Liver (tissue), 9 donors: ENCODE results near the gene DAGLA. TPM values are rescaled to one million over a fixed set of nuclear protein-coding genes. Genes with fewer than 3 reads are reported as not detected.

Source experiments
- DNase-seq: peaks from one replicate; pipeline ENCODE4 v3.0.0-alpha.2; 2017; ENCODE audit warnings: low spot score
- H3K27ac ChIP-seq, 2 donors: one replicate each; pipeline ENCODE4 v1.7.0; 2013; ENCODE audit warnings: inconsistent platforms in 2 of 2, low read length in 2 of 2, control low read depth in 1 of 2, low read depth in 1 of 2, mild to moderate bottlenecking in 1 of 2
- H3K27me3 ChIP-seq, 4 donors: one replicate each; pipeline versions ENCODE4 v1.6.1 to v1.7.0; 2013; ENCODE audit warnings: low read length in 3 of 4, inconsistent platforms in 1 of 4, mild to moderate bottlenecking in 1 of 4, moderate library complexity in 1 of 4; ENCODE audit not compliant: control insufficient read depth in 4 of 4, insufficient read depth in 4 of 4
- H3K36me3 ChIP-seq, 4 donors: one replicate each; pipeline versions ENCODE4 v1.6.1 to v1.7.0; 2013; ENCODE audit warnings: low read length in 3 of 4, mild to moderate bottlenecking in 3 of 4, low read depth in 1 of 4, moderate library complexity in 1 of 4; ENCODE audit not compliant: control insufficient read depth in 4 of 4, insufficient read depth in 3 of 4
- H3K4me1 ChIP-seq, 4 donors: one replicate each; pipeline versions ENCODE4 v1.6.1 to v1.7.0; 2013; ENCODE audit warnings: low read length in 3 of 4, mild to moderate bottlenecking in 3 of 4, moderate library complexity in 1 of 4; ENCODE audit not compliant: control insufficient read depth in 4 of 4, insufficient read depth in 4 of 4
- H3K4me3 ChIP-seq, 3 donors: one replicate each; pipeline versions ENCODE4 v1.6.1 to v1.7.0; 2013; ENCODE audit warnings: low read length in 3 of 3, control low read depth in 1 of 3, low read depth in 1 of 3, mild to moderate bottlenecking in 1 of 3
- H3K9ac ChIP-seq, 2 donors: one replicate each; pipeline ENCODE4 v1.7.0; 2013; ENCODE audit warnings: low read length in 2 of 2, mild to moderate bottlenecking in 2 of 2, moderate library complexity in 2 of 2, control low read depth in 1 of 2, low read depth in 1 of 2
- H3K9me3 ChIP-seq, 4 donors: one replicate each; pipeline versions ENCODE4 v1.6.1 to v1.7.0; 2013; ENCODE audit warnings: low read length in 3 of 4; ENCODE audit not compliant: control insufficient read depth in 4 of 4
- ATF3 ChIP-seq: IDR thresholded peaks from 2 replicates; pipeline ENCODE4 v1.6.1; 2016; ENCODE audit warnings: antibody characterized with exemption
- EGR1 ChIP-seq, 2 donors: IDR thresholded peaks; 2 replicates each; pipeline ENCODE4 v1.6.1; 2016 to 2018; ENCODE audit warnings: antibody characterized with exemption in 2 of 2, low read depth in 2 of 2
- FOXA1 ChIP-seq: IDR thresholded peaks from 2 replicates; pipeline ENCODE4 v1.6.1; 2016; ENCODE audit warnings: antibody characterized with exemption
- FOXA2 ChIP-seq: IDR thresholded peaks from 2 replicates; pipeline ENCODE4 v1.6.1; 2016; ENCODE audit warnings: antibody characterized with exemption
- GABPA ChIP-seq, 2 donors: IDR thresholded peaks in 1 of 2; conservative IDR thresholded peaks in 1 of 2; 2 replicates each; pipeline ENCODE4 v1.6.1; 2016; ENCODE audit warnings: antibody characterized with exemption in 2 of 2, mild to moderate bottlenecking in 1 of 2, moderate library complexity in 1 of 2
- HNF4A ChIP-seq, 2 donors: conservative IDR thresholded peaks; 2 replicates each; pipeline ENCODE4 v1.6.1; 2016; ENCODE audit warnings: antibody characterized with exemption in 2 of 2, mild to moderate bottlenecking in 2 of 2
- HNF4G ChIP-seq: IDR thresholded peaks from 2 replicates; pipeline ENCODE4 v1.6.1; 2016; ENCODE audit warnings: antibody characterized with exemption
- JUND ChIP-seq, 2 donors: IDR thresholded peaks; 2 replicates each; pipeline ENCODE4 v1.6.1; 2016; ENCODE audit warnings: antibody characterized with exemption in 2 of 2
- MAX ChIP-seq: IDR thresholded peaks from 2 replicates; pipeline ENCODE4 v1.6.1; 2016; ENCODE audit warnings: antibody characterized with exemption
- NR2F2 ChIP-seq: IDR thresholded peaks from 2 replicates; pipeline ENCODE4 v1.6.1; 2016; ENCODE audit warnings: antibody characterized with exemption
- RAD21 ChIP-seq, 2 donors: IDR thresholded peaks; 2 replicates each; pipeline ENCODE4 v1.6.1; 2016; ENCODE audit warnings: antibody characterized with exemption in 2 of 2, mild to moderate bottlenecking in 2 of 2
- REST ChIP-seq: IDR thresholded peaks from 2 replicates; pipeline ENCODE4 v1.6.1; 2016; ENCODE audit warnings: antibody characterized with exemption, mild to moderate bottlenecking
- RXRA ChIP-seq, 2 donors: IDR thresholded peaks; 2 replicates each; pipeline ENCODE4 v1.6.1; 2017 to 2018; ENCODE audit warnings: antibody characterized with exemption in 2 of 2, mild to moderate bottlenecking in 1 of 2
- SP1 ChIP-seq: IDR thresholded peaks from 2 replicates; pipeline ENCODE4 v1.6.1; 2018; ENCODE audit warnings: antibody characterized with exemption, mild to moderate bottlenecking
- TAF1 ChIP-seq: conservative IDR thresholded peaks from 2 replicates; pipeline ENCODE4 v1.6.1; 2016; ENCODE audit warnings: antibody characterized with exemption, mild to moderate bottlenecking
- YY1 ChIP-seq: IDR thresholded peaks from 2 replicates; pipeline ENCODE4 v1.6.1; 2016; ENCODE audit warnings: antibody characterized with exemption, mild to moderate bottlenecking
- WGBS: extraction: QIAGEN DNeasy Blood & Tissue Kit; methylation state at CpG from one replicate; pipeline ENCODE4 v1.1.7; 2013; 5-methylcytosine and 5-hydroxymethylcytosine counted together
- polyA plus RNA-seq, 2 donors: library from polyadenylated mRNA; stranded (reverse) in 1 of 2; unstranded in 1 of 2; fragments of 200-250 nt in 1 of 2; fragments of >200 nt in 1 of 2; fragmentation: Nextera tagmentation in 1 of 2; extraction: Ambion mirVana in 1 of 2; gene quantifications; one replicate each; pipeline versions ENCODE4 v1.2.1 to v1.2.3, GENCODE V29; 2013 to 2015
- total RNA-seq, 2 donors: library from RNA; depleted of rRNA; stranded (reverse); fragments of >200 nt; gene quantifications; one replicate each; pipeline ENCODE4 v1.2.3, GENCODE V29; 2014
- TF ChIP-seq, protein P1 (sequence below): IDR thresholded peaks from 2 replicates; pipeline ENCODE4 v1.6.1; 2016; ENCODE audit warnings: antibody characterized with exemption
- TF ChIP-seq, protein P2 (sequence below): fragments of 150-350 bp; IDR thresholded peaks from 2 replicates; pipeline ENCODE4 v1.5.1; 2017; ENCODE audit warnings: improper control_type of control experiment, low read depth, low read length; ENCODE audit not compliant: missing input control
- donor health status: healthy.
- donor health status: healthy.
- donor health status: healthy.
- donor health status: healthy.
- donor health status: healthy.

The DAGLA gene
- total and polyA plus RNA-seq, 4 donors: 0.13 to 0.84 (median 0.60) TPM

DNA sequence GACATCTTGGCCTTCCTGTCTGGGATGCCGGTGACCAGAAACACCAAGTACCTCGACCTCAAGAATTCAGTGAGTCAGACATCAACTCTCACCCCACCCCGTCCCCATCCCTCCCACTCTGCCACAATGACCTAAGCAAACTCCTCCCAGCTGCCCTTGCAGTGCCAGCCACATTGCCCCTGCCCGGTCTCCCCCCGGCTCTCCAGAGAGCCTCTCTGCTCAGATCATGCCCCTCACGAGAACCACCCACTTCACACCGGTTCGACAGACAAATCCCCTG, 48.7 kb downstream of the DAGLA start:
- no peak overlapping the region for H3K4me3 ChIP-seq
- no peaks in the 10 kb centered on the region for H3K36me3 ChIP-seq
- WGBS: 87% methylated on average over 8 of the region's 8 CpGs
- DNase-seq: no peak
- no peak overlapping the region for H3K9ac ChIP-seq
- H3K27ac ChIP-seq: no peak overlapping the region
- TF ChIP-seq, protein P1, sequence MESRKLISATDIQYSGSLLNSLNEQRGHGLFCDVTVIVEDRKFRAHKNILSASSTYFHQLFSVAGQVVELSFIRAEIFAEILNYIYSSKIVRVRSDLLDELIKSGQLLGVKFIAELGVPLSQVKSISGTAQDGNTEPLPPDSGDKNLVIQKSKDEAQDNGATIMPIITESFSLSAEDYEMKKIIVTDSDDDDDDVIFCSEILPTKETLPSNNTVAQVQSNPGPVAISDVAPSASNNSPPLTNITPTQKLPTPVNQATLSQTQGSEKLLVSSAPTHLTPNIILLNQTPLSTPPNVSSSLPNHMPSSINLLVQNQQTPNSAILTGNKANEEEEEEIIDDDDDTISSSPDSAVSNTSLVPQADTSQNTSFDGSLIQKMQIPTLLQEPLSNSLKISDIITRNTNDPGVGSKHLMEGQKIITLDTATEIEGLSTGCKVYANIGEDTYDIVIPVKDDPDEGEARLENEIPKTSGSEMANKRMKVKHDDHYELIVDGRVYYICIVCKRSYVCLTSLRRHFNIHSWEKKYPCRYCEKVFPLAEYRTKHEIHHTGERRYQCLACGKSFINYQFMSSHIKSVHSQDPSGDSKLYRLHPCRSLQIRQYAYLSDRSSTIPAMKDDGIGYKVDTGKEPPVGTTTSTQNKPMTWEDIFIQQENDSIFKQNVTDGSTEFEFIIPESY: no peak
- TF ChIP-seq HNF4G (no peak), HNF4A (conservative IDR thresholded peaks at IDR 0.05) (no peak), TAF1 (no peak), YY1 (no peak), MAX (no peak), FOXA2 (no peak), ATF3 (no peak), SP1 (no peak), JUND (IDR thresholded peaks at IDR 0.05) (no peak), RXRA (IDR thresholded peaks at IDR 0.05) (no peak), RAD21 (IDR thresholded peaks at IDR 0.05) (no peak)
- TF ChIP-seq, protein P2, sequence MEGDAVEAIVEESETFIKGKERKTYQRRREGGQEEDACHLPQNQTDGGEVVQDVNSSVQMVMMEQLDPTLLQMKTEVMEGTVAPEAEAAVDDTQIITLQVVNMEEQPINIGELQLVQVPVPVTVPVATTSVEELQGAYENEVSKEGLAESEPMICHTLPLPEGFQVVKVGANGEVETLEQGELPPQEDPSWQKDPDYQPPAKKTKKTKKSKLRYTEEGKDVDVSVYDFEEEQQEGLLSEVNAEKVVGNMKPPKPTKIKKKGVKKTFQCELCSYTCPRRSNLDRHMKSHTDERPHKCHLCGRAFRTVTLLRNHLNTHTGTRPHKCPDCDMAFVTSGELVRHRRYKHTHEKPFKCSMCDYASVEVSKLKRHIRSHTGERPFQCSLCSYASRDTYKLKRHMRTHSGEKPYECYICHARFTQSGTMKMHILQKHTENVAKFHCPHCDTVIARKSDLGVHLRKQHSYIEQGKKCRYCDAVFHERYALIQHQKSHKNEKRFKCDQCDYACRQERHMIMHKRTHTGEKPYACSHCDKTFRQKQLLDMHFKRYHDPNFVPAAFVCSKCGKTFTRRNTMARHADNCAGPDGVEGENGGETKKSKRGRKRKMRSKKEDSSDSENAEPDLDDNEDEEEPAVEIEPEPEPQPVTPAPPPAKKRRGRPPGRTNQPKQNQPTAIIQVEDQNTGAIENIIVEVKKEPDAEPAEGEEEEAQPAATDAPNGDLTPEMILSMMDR: no peak
- H3K27me3 ChIP-seq: no peaks in the 10 kb centered on the region
- H3K9me3 ChIP-seq: no peaks in the 10 kb centered on the region
- H3K4me1 ChIP-seq: no peaks in the 10 kb centered on the region

DNA sequence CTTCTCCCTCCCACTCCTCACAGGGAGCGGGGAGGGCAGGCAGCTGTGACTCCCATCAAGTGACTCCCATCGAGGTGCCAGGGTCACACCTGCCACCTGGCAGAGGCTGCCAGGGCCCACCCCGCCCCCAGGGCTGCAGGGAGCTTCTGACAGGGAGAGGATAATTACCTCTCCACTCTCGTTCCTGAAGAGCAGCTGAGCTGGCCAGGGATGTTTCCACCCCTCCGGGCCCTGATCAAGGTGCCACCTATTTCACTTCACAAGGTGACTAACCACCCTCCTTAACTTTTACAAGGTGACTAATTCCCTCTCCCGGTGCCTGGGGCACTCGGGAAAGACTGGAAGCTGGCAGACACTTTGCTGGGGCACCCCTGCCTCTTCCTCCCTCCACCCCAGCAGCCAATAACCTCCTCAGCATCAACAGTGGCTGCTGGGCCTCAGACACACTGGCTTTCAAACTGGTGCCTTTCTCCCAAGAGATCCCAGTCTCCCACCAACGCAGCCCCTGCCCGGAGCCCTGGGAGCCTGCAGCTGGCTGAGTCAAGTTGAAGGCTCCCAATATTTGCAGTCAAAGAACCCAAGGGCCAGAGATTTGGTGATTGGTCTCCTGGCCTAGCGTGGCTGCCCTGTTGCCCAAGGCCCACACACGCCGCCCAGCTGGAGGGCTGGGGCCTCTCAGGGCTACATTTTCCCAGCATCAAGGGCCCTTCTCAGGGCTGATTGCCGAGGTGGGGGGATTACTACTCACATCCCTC, 50.2 kb downstream of the DAGLA start:
- no peak for DNase-seq
- H3K4me1 ChIP-seq: no peaks in the 10 kb centered on the region
- no peaks in the 10 kb centered on the region for H3K27me3 ChIP-seq
- H3K9ac ChIP-seq: no peak overlapping the region
- H3K27ac ChIP-seq: no peak overlapping the region
- 85% methylated on average over 13 of the region's 13 CpGs for WGBS
- no peak overlapping the region for H3K4me3 ChIP-seq
- H3K36me3 ChIP-seq: no peaks in the 10 kb centered on the region
- H3K9me3 ChIP-seq: no peaks in the 10 kb centered on the region
- TF ChIP-seq RXRA (IDR thresholded peaks at IDR 0.05) (no peak), FOXA2 (no peak), YY1 (no peak), TAF1 (no peak), GABPA (IDR thresholded peaks at IDR 0.05 in 1 of 2, conservative IDR thresholded peaks at IDR 0.05 in 1 of 2) (no peak), HNF4A (conservative IDR thresholded peaks at IDR 0.05) (no peak), FOXA1 (no peak), NR2F2 (no peak), ATF3 (no peak), SP1 (no peak), RAD21 (IDR thresholded peaks at IDR 0.05) (no peak), MAX (no peak), REST (no peak), JUND (IDR thresholded peaks at IDR 0.05) (no peak), EGR1 (IDR thresholded peaks at IDR 0.05; ENCODE audit: low read depth in 2 of 2) (no peak)
- TF ChIP-seq, protein P1: no peak
- TF ChIP-seq, protein P2: no peak
